HL-60 (cell line): ENCODE results near the gene LST1.
A peak's percentile ranks its signal among the peaks of the same experiment; 100 is the strongest.
"Not testable (repeated sequence)": the region's sequence is repeated elsewhere in the genome, so short reads cannot be mapped to it uniquely, and the experiment has no call there.

Source experiments
- DNase-seq, 2 experiments: peaks; one replicate each; pipeline ENCODE4 v3.0.0-alpha.2; 2010 to 2020; ENCODE audit warnings: low read depth in 1 of 2, low spot score in 1 of 2
- H3K27ac ChIP-seq: fragments of 250-450 bp; sonication (Bioruptor Pico); replicated peaks from 2 replicates; pipeline ENCODE4 v1.5.1; 2020; ENCODE audit warnings: mild to moderate bottlenecking, moderate library complexity
- H3K27me3 ChIP-seq: fragments of 250-450 bp; sonication (Bioruptor Pico); 2 replicates; pipeline ENCODE4 v1.5.1; 2021; ENCODE audit warnings: mild to moderate bottlenecking, moderate library complexity; ENCODE audit not compliant: insufficient read depth, poor library complexity, severe bottlenecking
- H3K4me3 ChIP-seq: replicated peaks from 2 replicates; pipeline ENCODE4 v1.5.1; 2011; ENCODE audit warnings: mild to moderate bottlenecking, control low read depth, low read length; ENCODE audit not compliant: insufficient read depth
- CTCF ChIP-seq: IDR thresholded peaks from one replicate; pipeline ENCODE4 v1.5.1; 2011; ENCODE audit warnings: low read length, control low read depth, inconsistent platforms; ENCODE audit not compliant: insufficient read depth
- GABPA ChIP-seq: IDR thresholded peaks from 2 replicates; pipeline ENCODE4 v1.6.1; 2012; ENCODE audit warnings: low read depth
- POLR2AphosphoS5 ChIP-seq: IDR thresholded peaks from 2 replicates; pipeline ENCODE4 v1.6.1; 2012; ENCODE audit warnings: low read depth
- REST ChIP-seq: IDR thresholded peaks from 2 replicates; pipeline ENCODE4 v1.6.1; 2012; ENCODE audit warnings: low read depth; ENCODE audit not compliant: insufficient replicate concordance
- SPI1 ChIP-seq: IDR thresholded peaks from 2 replicates; pipeline ENCODE4 v1.6.1; 2012; ENCODE audit warnings: low read depth, mild to moderate bottlenecking, borderline replicate concordance

Gene LST1

GRCh38 chr6:31551371-31551770, 34.7 kb upstream of the LST1 start:
- H3K27me3 ChIP-seq, H3K4me3 ChIP-seq: not testable (repeated sequence)
- peak overlapping the region; percentile 12 for H3K27ac ChIP-seq
- peak; percentile 72 to 92 for DNase-seq
- TF ChIP-seq CTCF (peak; percentile 55), SPI1 (peak; percentile 20; the same call in 1 of the 2 replicates)

DNA sequence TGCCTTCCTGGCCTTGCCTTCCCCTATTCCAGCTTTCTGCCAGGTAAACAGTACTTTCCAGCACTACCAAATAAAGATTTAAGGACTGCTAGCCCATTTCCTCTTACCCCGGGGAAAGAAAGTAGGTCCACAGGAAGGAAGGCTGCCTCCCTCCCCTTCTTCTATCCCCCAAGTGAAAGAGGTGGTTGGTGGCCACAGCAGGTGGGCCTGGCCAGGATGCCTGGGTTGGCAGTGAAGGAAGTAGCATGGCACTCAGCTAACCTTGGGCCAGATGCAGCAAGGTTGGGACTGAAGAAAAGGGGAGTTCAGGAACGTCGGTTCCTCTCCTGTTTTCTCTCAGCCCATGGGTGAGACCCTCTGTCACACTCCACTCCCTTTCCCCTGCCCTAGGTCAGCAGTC, 29.8 kb upstream of the LST1 start:
- H3K27ac ChIP-seq = no peak overlapping the region
- TF ChIP-seq SPI1 (no peak), POLR2AphosphoS5 (no peak), REST (no peak), GABPA (no peak)
- no peak for DNase-seq
- no peak overlapping the region for H3K4me3 ChIP-seq
- H3K27me3 ChIP-seq = no peaks in the 10 kb centered on the region

GRCh38 chr6:31557443-31558317, 28.4 kb upstream of the LST1 start:
- H3K4me3 ChIP-seq = peak overlapping the region; percentile 8
- H3K27ac ChIP-seq = peak overlapping the region; percentile 92
- DNase-seq = peak; percentile 51 to 59
- TF ChIP-seq CTCF = no peak
- no peak for TF ChIP-seq SPI1
- TF ChIP-seq REST = no peak
- no peak for TF ChIP-seq POLR2AphosphoS5
- no peak for TF ChIP-seq GABPA
- H3K27me3 ChIP-seq = no peaks in the 10 kb centered on the region

GRCh38 chr6:31558318-31558625, 27.8 kb upstream of the LST1 start:
- Histone ChIP-seq H3K4me3 (peak overlapping the region; percentile 0; the same call in 1 of the 2 replicates), H3K27me3 (no peaks in the 10 kb centered on the region), H3K27ac (peak overlapping the region; percentile 92)
- TF ChIP-seq CTCF (no peak), REST (no peak), POLR2AphosphoS5 (no peak), SPI1 (no peak), GABPA (no peak)
- DNase-seq = no peak
